CD14-positive monocyte (primary cell): ENCODE results near the gene SLA2. TPM values are rescaled to one million over a fixed set of nuclear protein-coding genes. Genes with fewer than 3 reads are reported as not detected.

Experiments used
- DNase-seq, 3 donors: peaks; one replicate each; pipeline ENCODE4 v3.0.0-alpha.2; 2011 to 2022
- H2AFZ ChIP-seq: 2 replicates; pipeline ENCODE4 v1.6.0; 2012; ENCODE audit warnings: mild to moderate bottlenecking, low read depth, low read length, inconsistent platforms; ENCODE audit not compliant: insufficient read depth, poor library complexity, severe bottlenecking
- H3K27ac ChIP-seq, 2 donors: 1 replicate in 1 of 2; 2 replicates in 1 of 2; pipeline ENCODE4 v1.5.1; 2012 to 2013; ENCODE audit warnings: low read length in 2 of 2, control low read depth in 1 of 2, inconsistent platforms in 1 of 2, low read depth in 1 of 2, mild to moderate bottlenecking in 1 of 2
- H3K27me3 ChIP-seq, 2 donors: one replicate each; pipeline versions ENCODE4 v1.6.0 to v1.6.1; 2011 to 2013; ENCODE audit warnings: low read length in 2 of 2; ENCODE audit not compliant: control insufficient read depth in 2 of 2, insufficient read depth in 2 of 2
- H3K36me3 ChIP-seq, 2 donors: replicated peaks in 1 of 2; 1 replicate in 1 of 2; 2 replicates in 1 of 2; pipeline versions ENCODE4 v1.5.1 to v1.6.1; 2012 to 2013; ENCODE audit warnings: low read length in 2 of 2, control low read depth in 1 of 2, inconsistent platforms in 1 of 2, mild to moderate bottlenecking in 1 of 2; ENCODE audit not compliant: insufficient read depth in 2 of 2, control insufficient read depth in 1 of 2
- H3K4me1 ChIP-seq, 2 donors: 1 replicate in 1 of 2; 2 replicates in 1 of 2; pipeline versions ENCODE4 v1.5.1 to v1.6.1; 2012 to 2013; ENCODE audit warnings: low read length in 2 of 2, control low read depth in 1 of 2, inconsistent platforms in 1 of 2, mild to moderate bottlenecking in 1 of 2, moderate library complexity in 1 of 2; ENCODE audit not compliant: insufficient read depth in 2 of 2, control insufficient read depth in 1 of 2
- H3K4me2 ChIP-seq: replicated peaks from 2 replicates; pipeline ENCODE3; 2012; ENCODE audit warnings: low read length, moderate library complexity, mild to moderate bottlenecking; ENCODE audit not compliant: poor library complexity, severe bottlenecking; ENCODE audit errors: extremely low read depth
- H3K4me3 ChIP-seq, 3 experiments: fragments of 200-600 bp in 1 of 3; sonication (generic) in 1 of 3; replicated peaks in 1 of 3; 1 replicate in 2 of 3; 2 replicates in 1 of 3; pipeline ENCODE4 v1.5.1; 2011 to 2013; ENCODE audit warnings: low read length in 3 of 3, mild to moderate bottlenecking in 3 of 3, control low read depth in 2 of 3, low read depth in 2 of 3, inconsistent platforms in 1 of 3, moderate library complexity in 1 of 3
- H3K79me2 ChIP-seq: 2 replicates; pipeline ENCODE4 v1.6.0; 2012; ENCODE audit warnings: mild to moderate bottlenecking, control low read depth, inconsistent platforms, low read length, moderate library complexity; ENCODE audit not compliant: insufficient read depth
- H3K9ac ChIP-seq: 2 replicates; pipeline ENCODE4 v1.6.0; 2017; ENCODE audit warnings: low read length, mild to moderate bottlenecking; ENCODE audit not compliant: insufficient read depth, poor library complexity, severe bottlenecking
- H3K9me3 ChIP-seq, 2 donors: replicated peaks in 1 of 2; 1 replicate in 1 of 2; 2 replicates in 1 of 2; pipeline versions ENCODE4 v1.5.1 to v1.6.1; 2012 to 2013; ENCODE audit warnings: low read length in 2 of 2, control low read depth in 1 of 2; ENCODE audit not compliant: control insufficient read depth in 1 of 2, insufficient read depth in 1 of 2
- H4K20me1 ChIP-seq: 2 replicates; pipeline ENCODE4 v1.6.0; 2012; ENCODE audit warnings: mild to moderate bottlenecking, low read length, control low read depth, moderate library complexity; ENCODE audit not compliant: insufficient read depth
- H3K27ac Mint-ChIP-seq, 7 donors: one replicate each; pipeline ENCODE4 v1.8.0; 2020; ENCODE audit warnings: mild to moderate bottlenecking in 7 of 7, mixed read lengths in 7 of 7, moderate library complexity in 6 of 7, inconsistent platforms in 2 of 7
- H3K27me3 Mint-ChIP-seq, 3 donors: one replicate each; pipeline ENCODE4 v1.8.0; 2021 to 2022; ENCODE audit warnings: low read depth in 3 of 3, mild to moderate bottlenecking in 3 of 3, mixed read lengths in 3 of 3, moderate library complexity in 3 of 3, inconsistent platforms in 1 of 3
- H3K36me3 Mint-ChIP-seq, 2 donors: one replicate each; pipeline ENCODE4 v1.8.0; 2020; ENCODE audit warnings: mixed read lengths in 2 of 2, inconsistent platforms in 1 of 2, mild to moderate bottlenecking in 1 of 2
- H3K4me1 Mint-ChIP-seq: one replicate; pipeline ENCODE4 v1.8.0; 2020; ENCODE audit warnings: mild to moderate bottlenecking, mixed read lengths
- H3K4me3 Mint-ChIP-seq, 2 donors: one replicate each; pipeline ENCODE4 v1.8.0; 2020; ENCODE audit warnings: mild to moderate bottlenecking in 2 of 2, mixed read lengths in 2 of 2, moderate library complexity in 1 of 2
- H3K9me3 Mint-ChIP-seq, 7 donors: one replicate each; pipeline ENCODE4 v1.8.0; 2020 to 2022; ENCODE audit warnings: mixed read lengths in 7 of 7, mild to moderate bottlenecking in 6 of 7, moderate library complexity in 6 of 7, inconsistent platforms in 2 of 7
- WGBS: methylation state at CpG from one replicate; pipeline ENCODE4 v1.1.5; 2013; ENCODE audit warnings: missing lambda C conversion rate; ENCODE audit not compliant: insufficient coverage; 5-methylcytosine and 5-hydroxymethylcytosine counted together
- intact Hi-C, 2 donors: fragments of 100-400 bp; cut with micrococcal nuclease; formaldehyde crosslinking; loops; one replicate each; pipeline versions ENCODE4 v1.15.0 to v1.15.1; 2023
- polyA plus RNA-seq, 3 donors: library from polyadenylated mRNA; depleted of rRNA in 1 of 3; unstranded in 2 of 3; stranded (reverse) in 1 of 3; fragments of 300-500 nt in 2 of 3; fragments of >200 nt in 1 of 3; fragmentation: Illumina TruSeq in 2 of 3; gene quantifications; 1 replicate in 2 of 3; 2 replicates in 1 of 3; pipeline ENCODE4 v1.2.3, GENCODE V29; 2012 to 2021
- TF ChIP-seq, protein P1 (sequence below): fragments of 200-600 bp; IDR thresholded peaks from one replicate; pipeline ENCODE4 v1.8.0; 2022; ENCODE audit warnings: antibody characterized with exemption, mild to moderate bottlenecking

Gene SLA2
- polyA plus RNA-seq, 3 donors: 0.16 to 0.19 (median 0.17) TPM

DNA sequence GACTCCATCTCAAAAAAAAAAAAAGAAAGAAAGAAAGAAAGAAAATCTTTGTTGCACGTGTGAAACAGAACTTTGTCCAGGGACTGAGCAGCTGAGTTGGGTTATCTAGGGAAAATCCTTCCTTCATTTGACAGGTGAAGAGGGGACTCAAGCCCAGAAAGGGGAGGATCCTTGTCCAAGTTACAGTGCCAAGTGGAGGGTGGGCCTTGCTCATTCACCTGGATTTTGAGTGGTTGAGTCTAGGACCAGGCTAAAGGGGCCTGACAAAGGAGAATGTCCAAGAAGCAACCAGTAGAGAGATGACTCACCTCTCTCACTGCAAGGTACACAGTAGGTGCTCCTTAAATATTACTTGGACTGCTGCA, 69.9 kb downstream of the SLA2 start:
- peaks cover 26 to 30% of the 10 kb centered on the region in 2 donors for H3K4me1 ChIP-seq
- no peaks in the 10 kb centered on the region for H3K9me3 Mint-ChIP-seq
- H4K20me1 ChIP-seq: peaks cover 54% of the 10 kb centered on the region
- intact Hi-C loops: no loop called here
- H3K9me3 ChIP-seq: no peaks in the 10 kb centered on the region
- 25% methylated on average over 1 of the region's 1 CpG for WGBS
- H2AFZ ChIP-seq: no peak overlapping the region
- TF ChIP-seq, protein P1, sequence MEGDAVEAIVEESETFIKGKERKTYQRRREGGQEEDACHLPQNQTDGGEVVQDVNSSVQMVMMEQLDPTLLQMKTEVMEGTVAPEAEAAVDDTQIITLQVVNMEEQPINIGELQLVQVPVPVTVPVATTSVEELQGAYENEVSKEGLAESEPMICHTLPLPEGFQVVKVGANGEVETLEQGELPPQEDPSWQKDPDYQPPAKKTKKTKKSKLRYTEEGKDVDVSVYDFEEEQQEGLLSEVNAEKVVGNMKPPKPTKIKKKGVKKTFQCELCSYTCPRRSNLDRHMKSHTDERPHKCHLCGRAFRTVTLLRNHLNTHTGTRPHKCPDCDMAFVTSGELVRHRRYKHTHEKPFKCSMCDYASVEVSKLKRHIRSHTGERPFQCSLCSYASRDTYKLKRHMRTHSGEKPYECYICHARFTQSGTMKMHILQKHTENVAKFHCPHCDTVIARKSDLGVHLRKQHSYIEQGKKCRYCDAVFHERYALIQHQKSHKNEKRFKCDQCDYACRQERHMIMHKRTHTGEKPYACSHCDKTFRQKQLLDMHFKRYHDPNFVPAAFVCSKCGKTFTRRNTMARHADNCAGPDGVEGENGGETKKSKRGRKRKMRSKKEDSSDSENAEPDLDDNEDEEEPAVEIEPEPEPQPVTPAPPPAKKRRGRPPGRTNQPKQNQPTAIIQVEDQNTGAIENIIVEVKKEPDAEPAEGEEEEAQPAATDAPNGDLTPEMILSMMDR: no peak
- H3K36me3 ChIP-seq: peaks cover 23 to 33% of the 10 kb centered on the region in 2 donors
- peaks cover 6 to 12% (median 6%) of the 10 kb centered on the region in 3 donors for H3K27me3 Mint-ChIP-seq
- no peak overlapping the region for H3K27ac ChIP-seq
- H3K9ac ChIP-seq: no peak overlapping the region
- H3K4me2 ChIP-seq: no peak overlapping the region
- peaks cover 46% of the 10 kb centered on the region for H3K79me2 ChIP-seq
- H3K4me3 ChIP-seq: no peak overlapping the region
- no peak for DNase-seq
- peaks cover 34% of the 10 kb centered on the region for H3K4me1 Mint-ChIP-seq
- peaks cover 27 to 38% of the 10 kb centered on the region in 2 donors for H3K36me3 Mint-ChIP-seq
- H3K27me3 ChIP-seq: peaks cover 0 to 3% of the 10 kb centered on the region in 2 donors
- peak overlapping the region in 1 of 2 donors; percentile 98 for H3K4me3 Mint-ChIP-seq
- no peak overlapping the region for H3K27ac Mint-ChIP-seq

DNA sequence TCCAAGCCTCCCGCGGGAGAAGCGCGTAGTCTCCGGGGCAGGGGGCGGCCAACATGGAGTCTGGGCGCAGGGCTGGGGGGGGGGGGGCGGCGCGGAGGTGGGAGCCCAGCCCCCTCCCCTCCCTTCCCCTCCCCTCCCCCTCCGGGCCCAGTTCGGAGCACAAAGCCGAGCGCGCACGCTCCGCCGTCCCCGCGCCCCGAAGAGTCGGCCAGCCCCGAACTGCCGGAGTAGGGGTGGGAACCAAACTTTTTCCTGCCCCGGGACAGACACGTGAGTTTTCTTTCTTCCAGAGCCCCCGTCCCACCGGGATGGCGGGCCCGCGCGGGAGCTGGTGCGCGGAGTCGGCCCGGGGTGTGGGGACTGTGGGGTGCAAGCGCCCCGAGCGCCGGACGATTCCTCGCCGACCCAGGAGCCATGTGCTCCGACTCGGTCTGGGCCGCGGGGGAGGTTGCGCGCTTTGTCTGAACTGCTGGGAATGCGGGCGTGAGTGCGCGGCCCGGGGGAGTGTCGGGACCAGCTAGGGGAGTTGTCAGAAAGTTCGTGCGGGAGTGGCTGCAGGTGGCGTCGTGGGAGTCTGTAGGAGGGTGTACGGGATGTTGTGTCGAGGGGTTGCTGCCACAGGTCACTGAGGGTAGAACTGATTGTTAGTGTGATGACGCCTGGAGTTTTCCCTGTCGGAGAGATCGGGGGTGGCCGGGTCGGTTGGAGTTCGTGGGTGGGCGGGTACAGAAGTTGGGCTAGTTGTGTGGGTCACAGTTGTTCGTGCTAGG, 71.4 kb downstream of the SLA2 start:
- TF ChIP-seq, protein P1: no peak
- intact Hi-C loops: loop anchor here in 1 of 2 donors (2.0 kb wide), 1 partner anchor 30 kb away; the partner anchor contains the start of gene RAB5IF
- Mint-ChIP-seq H3K4me1 (peaks cover 34% of the 10 kb centered on the region), H3K36me3 (peaks cover 16 to 22% of the 10 kb centered on the region in 2 donors), H3K27me3 (peaks cover 6 to 12% (median 7%) of the 10 kb centered on the region in 3 donors), H3K4me3 (peak overlapping the region; percentile 98 to 100), H3K27ac (peak overlapping the region; percentile 81 to 95 (median 89)), H3K9me3 (no peaks in the 10 kb centered on the region)
- under 1% methylated on average over 58 of the region's 69 CpGs for WGBS
- Histone ChIP-seq H2AFZ (peak overlapping the region; percentile 31), H3K4me3 (peak overlapping the region; percentile 82 to 97 (median 91)), H3K9me3 (no peaks in the 10 kb centered on the region), H3K4me2 (peak overlapping the region; percentile 84), H4K20me1 (peaks cover 44% of the 10 kb centered on the region), H3K27ac (peak overlapping the region; percentile 96 to 97), H3K27me3 (peaks cover 0 to 3% of the 10 kb centered on the region in 2 donors), H3K36me3 (peaks cover 12 to 18% of the 10 kb centered on the region in 2 donors), H3K79me2 (peaks cover 46% of the 10 kb centered on the region), H3K9ac (peak overlapping the region; percentile 98), H3K4me1 (peaks cover 26 to 30% of the 10 kb centered on the region in 2 donors)
- peak in 2 of 3 donors; percentile 26 to 31 for DNase-seq
